Measurements from ENCODE around the gene KHK. TPM values are rescaled to one million over a fixed set of nuclear protein-coding genes. Genes with fewer than 3 reads are reported as not detected.
A peak's percentile ranks its signal among the peaks of the same experiment; 100 is the strongest.

The KHK gene
- total RNA-seq, 1 donor from 2014 or later: 4.4 TPM

DNA sequence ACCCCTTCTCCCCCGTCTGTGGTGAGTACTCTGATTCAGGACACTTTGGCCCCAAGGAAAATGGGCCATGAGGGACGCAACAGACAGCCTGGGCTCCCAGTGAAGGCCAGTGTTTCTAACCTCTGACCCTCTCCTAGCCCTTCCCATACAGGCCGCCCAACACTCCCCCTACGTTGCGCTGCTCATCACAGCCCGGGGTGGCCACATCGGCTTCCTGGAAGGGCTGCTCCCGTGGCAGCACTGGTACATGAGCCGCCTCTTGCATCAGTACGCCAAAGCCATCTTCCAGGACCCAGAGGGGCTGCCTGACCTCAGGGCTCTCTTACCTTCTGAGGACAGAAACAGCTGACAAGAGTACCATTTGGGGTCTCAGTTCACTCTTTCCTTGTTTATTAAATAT is 43.8 kb downstream of the KHK start:
- no peak for DNase-seq (ENCODE audit: low spot score, unreplicated experiment)
- Mint-ChIP-seq H3K4me1 (ENCODE audit: low read depth) (peaks cover 12% of the 10 kb centered on the region), H3K27me3 (peaks cover 8% of the 10 kb centered on the region), H3K36me3 (ENCODE audit: insufficient read depth) (peaks cover 3% of the 10 kb centered on the region), H3K4me3 (ENCODE audit: low read depth) (no peak overlapping the region), H3K9me3 (ENCODE audit: low read depth) (no peaks in the 10 kb centered on the region), H3K27ac (no peak overlapping the region)
- TF ChIP-seq, protein P1, sequence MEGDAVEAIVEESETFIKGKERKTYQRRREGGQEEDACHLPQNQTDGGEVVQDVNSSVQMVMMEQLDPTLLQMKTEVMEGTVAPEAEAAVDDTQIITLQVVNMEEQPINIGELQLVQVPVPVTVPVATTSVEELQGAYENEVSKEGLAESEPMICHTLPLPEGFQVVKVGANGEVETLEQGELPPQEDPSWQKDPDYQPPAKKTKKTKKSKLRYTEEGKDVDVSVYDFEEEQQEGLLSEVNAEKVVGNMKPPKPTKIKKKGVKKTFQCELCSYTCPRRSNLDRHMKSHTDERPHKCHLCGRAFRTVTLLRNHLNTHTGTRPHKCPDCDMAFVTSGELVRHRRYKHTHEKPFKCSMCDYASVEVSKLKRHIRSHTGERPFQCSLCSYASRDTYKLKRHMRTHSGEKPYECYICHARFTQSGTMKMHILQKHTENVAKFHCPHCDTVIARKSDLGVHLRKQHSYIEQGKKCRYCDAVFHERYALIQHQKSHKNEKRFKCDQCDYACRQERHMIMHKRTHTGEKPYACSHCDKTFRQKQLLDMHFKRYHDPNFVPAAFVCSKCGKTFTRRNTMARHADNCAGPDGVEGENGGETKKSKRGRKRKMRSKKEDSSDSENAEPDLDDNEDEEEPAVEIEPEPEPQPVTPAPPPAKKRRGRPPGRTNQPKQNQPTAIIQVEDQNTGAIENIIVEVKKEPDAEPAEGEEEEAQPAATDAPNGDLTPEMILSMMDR (IDR thresholded peaks at IDR 0.05; ENCODE audit: unreplicated experiment): no peak

DNA sequence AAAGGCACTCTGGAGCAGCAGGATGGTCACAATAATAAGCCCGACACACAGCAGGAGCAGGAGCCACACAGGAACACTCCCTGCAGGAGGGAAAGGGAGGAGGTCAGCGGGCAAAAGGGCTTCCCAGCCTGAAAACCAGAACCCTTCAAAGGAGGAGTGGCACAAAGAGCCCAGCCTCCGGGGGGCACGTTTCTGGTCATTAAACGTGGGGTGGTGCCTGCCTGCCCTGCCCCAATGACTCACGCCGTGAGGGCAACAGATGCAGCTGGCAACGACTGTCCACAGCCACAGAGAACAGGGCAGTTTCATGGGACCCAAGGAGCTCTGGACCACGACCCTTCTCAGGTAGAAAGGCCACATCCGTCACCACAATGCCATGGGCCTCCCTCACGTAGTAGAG is 44.9 kb downstream of the KHK start:
- Mint-ChIP-seq H3K27ac (no peak overlapping the region), H3K4me1 (ENCODE audit: low read depth) (peaks cover 12% of the 10 kb centered on the region), H3K27me3 (peaks cover 2% of the 10 kb centered on the region), H3K9me3 (ENCODE audit: low read depth) (no peaks in the 10 kb centered on the region), H3K4me3 (ENCODE audit: low read depth) (no peak overlapping the region), H3K36me3 (ENCODE audit: insufficient read depth) (peaks cover 3% of the 10 kb centered on the region)
- no peak for DNase-seq (ENCODE audit: low spot score, unreplicated experiment)
- TF ChIP-seq, protein P1 (IDR thresholded peaks at IDR 0.05; ENCODE audit: unreplicated experiment): no peak

DNA sequence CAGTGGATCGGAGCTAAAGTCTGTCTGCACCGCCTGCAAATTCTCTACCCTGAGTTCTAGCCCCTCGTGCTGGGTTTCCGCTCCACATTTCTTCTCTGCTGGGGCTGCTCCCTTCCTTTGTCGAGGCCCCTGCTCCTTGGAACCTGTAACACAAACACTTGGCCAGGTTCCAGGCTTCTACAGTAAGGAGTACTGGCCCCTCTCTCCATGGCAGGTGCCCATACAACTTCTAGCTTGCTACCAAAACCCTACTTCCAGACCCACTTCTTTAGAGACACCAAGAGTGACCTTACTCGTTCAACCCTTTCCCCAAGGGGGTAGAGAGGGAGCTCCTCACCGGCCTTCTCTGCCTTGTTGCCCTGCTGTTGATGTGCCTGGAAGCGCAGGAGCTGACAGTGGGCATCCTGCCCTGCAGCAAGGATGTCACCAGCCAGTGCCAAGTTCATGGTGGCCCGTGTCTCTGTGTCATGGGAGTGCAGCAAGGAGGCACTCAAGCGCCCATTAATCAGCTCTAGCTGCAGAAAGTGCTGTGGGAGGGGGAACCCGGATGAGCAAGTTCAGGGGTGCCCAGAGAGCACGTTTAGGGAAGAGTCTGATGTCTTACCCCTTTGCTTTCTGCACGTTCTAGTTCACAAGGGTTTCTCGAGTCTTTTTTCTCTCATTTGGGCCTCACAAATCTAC is 46.8 kb downstream of the KHK start:
- Mint-ChIP-seq H3K9me3 (ENCODE audit: low read depth) (no peaks in the 10 kb centered on the region), H3K36me3 (ENCODE audit: insufficient read depth) (peaks cover 3% of the 10 kb centered on the region), H3K27me3 (no peaks in the 10 kb centered on the region), H3K4me1 (ENCODE audit: low read depth) (peaks cover 12% of the 10 kb centered on the region), H3K4me3 (ENCODE audit: low read depth) (peak overlapping the region; percentile 92), H3K27ac (peak overlapping the region; percentile 90)
- TF ChIP-seq, protein P1 (IDR thresholded peaks at IDR 0.05; ENCODE audit: unreplicated experiment): no peak
- DNase-seq (ENCODE audit: low spot score, unreplicated experiment): no peak

DNA sequence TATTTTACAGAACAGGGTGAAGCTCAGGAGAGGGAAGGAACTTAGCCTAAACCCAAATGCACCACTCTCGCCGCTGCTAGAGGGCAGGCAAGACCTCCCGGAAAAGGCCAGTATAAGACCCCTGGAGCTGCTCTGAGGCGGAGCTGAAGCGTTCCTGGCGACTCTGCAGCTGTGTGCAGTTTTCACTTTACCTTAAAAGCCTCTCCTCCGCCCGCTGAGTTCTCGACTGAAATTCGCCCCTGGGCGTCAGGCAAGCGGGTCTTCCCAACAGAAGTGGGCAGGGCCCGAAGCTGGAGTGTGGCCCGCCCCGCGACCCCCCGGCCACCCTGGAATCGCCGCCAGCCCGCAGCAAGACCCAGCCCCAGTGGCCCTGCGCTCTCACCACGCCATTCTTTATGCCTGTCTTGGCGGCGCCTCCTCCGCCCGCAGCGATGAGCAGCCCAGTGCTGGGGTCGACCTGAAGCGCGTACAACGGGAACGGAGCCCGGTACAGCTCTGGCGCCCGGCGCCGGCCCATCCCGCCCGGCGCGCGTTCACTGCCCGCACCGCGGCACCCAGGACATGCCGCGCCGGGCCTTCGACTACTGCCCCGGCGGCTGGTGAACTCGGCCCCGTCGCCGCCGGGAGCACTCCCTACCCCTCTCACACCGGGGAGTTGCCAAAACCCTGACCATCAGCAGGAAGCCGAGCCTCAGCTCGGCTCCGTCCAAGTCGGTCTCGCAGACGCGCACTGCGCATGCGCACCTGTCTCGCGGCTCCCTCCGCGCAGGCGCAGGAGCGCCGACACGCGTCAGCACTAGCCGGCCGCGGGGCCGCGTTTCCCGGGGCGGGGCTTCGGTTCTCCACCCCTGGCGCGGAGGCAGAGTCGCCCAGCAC is 47.6 kb downstream of the KHK start, which contains the start of gene PREB:
Gene PREB, minus strand, starts transcription at position 732 of the 876 bp plus-strand sequence. Its CDS starts 215 bp downstream, at position 517.
- TF ChIP-seq, protein P1 (IDR thresholded peaks at IDR 0.05; ENCODE audit: unreplicated experiment): peak; percentile 46
- DNase-seq (ENCODE audit: low spot score, unreplicated experiment): peak; percentile 99
- Mint-ChIP-seq H3K36me3 (ENCODE audit: insufficient read depth) (peaks cover 3% of the 10 kb centered on the region), H3K4me1 (ENCODE audit: low read depth) (peaks cover 12% of the 10 kb centered on the region), H3K4me3 (ENCODE audit: low read depth) (peak within 1 kb of the TSS; percentile 92), H3K27ac (peak within 1 kb of the TSS; percentile 97), H3K27me3 (peaks cover 3% of the 10 kb centered on the region), H3K9me3 (ENCODE audit: low read depth) (no peaks in the 10 kb centered on the region)

DNA sequence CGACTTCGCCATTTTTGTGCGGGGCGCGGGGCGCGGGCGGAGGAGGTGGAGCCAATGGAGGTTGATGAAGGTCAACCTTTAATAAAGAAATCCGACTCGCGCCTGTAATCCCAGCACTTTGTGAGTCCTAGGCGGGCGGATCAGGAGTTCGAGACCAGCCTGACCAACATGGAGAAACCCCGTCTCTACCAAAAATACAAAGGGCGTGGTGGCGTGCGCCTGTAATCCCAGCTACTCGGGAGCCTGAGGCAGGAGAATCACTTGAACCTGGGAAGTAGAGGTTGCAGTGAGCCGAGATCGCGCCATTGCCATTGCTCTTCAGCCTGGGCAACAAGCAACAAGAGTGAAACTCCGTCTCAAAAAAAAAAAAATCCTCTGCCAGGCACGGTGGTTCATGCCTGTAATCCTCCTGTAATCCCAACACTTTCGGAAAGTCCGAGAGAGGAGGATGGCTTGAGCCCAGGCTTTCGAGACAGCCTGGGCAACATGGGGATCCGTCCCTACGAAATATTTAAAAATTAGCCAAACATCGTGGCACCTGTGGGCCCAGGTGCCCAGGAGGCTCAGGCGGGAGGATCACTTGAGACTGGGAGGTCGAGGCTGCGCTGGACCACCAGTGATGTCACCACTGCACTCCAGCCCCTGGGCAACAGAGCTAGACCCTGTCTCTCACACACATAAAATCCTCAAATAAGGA is 48.4 kb downstream of the KHK start:
- TF ChIP-seq, protein P1 (IDR thresholded peaks at IDR 0.05; ENCODE audit: unreplicated experiment): no peak
- Mint-ChIP-seq H3K36me3 (ENCODE audit: insufficient read depth) (peaks cover 3% of the 10 kb centered on the region), H3K27me3 (peaks cover 7% of the 10 kb centered on the region), H3K9me3 (ENCODE audit: low read depth) (no peaks in the 10 kb centered on the region), H3K4me1 (ENCODE audit: low read depth) (peaks cover 12% of the 10 kb centered on the region), H3K4me3 (ENCODE audit: low read depth) (peak overlapping the region; percentile 92), H3K27ac (peak overlapping the region; percentile 97)
- DNase-seq (ENCODE audit: low spot score, unreplicated experiment): no peak
